Ovary (tissue), 9 donors: ENCODE results near the gene IFRD1. TPM values are rescaled to one million over a fixed set of nuclear protein-coding genes. Genes with fewer than 3 reads are reported as not detected.

Source experiments
- DNase-seq, 5 donors: peaks; one replicate each; pipeline ENCODE4 v3.0.0-alpha.2; 2019 to 2020
- H3K27ac ChIP-seq, 2 donors: fragments of 200-600 bp; one replicate each; pipeline versions ENCODE4 v1.5.1 to v1.8.0; 2019 to 2022
- H3K27me3 ChIP-seq: fragments of 200-600 bp; one replicate; pipeline ENCODE4 v1.8.0; 2022
- H3K36me3 ChIP-seq: fragments of 200-600 bp; sonication (generic); one replicate; pipeline ENCODE4 v1.5.1; 2019
- H3K4me1 ChIP-seq: one replicate; pipeline ENCODE4 v1.8.1; 2013; ENCODE audit warnings: mild to moderate bottlenecking, moderate library complexity; ENCODE audit not compliant: insufficient read depth
- H3K4me3 ChIP-seq: fragments of 200-600 bp; sonication (generic); one replicate; pipeline ENCODE4 v1.5.1; 2017
- H3K9me3 ChIP-seq, 2 donors: fragments of 200-600 bp in 1 of 2; sonication (generic) in 1 of 2; one replicate each; pipeline versions ENCODE4 v1.5.1 to v1.8.1; 2013 to 2019; ENCODE audit warnings: mild to moderate bottlenecking in 1 of 2, moderate library complexity in 1 of 2
- EP300 ChIP-seq: sonication (generic); formaldehyde crosslinking; IDR thresholded peaks from one replicate; pipeline ENCODE4 v1.6.1; 2017; ENCODE audit warnings: antibody characterized with exemption
- POLR2A ChIP-seq: fragments of 450-650 bp; IDR thresholded peaks from one replicate; pipeline ENCODE4 v1.6.1; 2017; ENCODE audit warnings: antibody characterized with exemption, mild to moderate bottlenecking, moderate library complexity
- WGBS, 3 donors: extraction: QIAGEN DNeasy Blood & Tissue Kit in 1 of 3; methylation state at CpG; one replicate each; pipeline versions ENCODE4 v1.1.5 to v1.1.7; 2013 to 2017; 5-methylcytosine and 5-hydroxymethylcytosine counted together
- intact Hi-C, 4 donors: fragments of 100-400 bp; cut with DNase I; formaldehyde crosslinking; loops; one replicate each; pipeline versions ENCODE4 v1.11.0 to v1.15.1; 2022 to 2023
- polyA plus RNA-seq, 2 donors: library from polyadenylated mRNA; stranded (reverse); fragments of 200-250 nt in 1 of 2; fragments of 350-450 nt in 1 of 2; fragmentation: Illumina TruSeq in 1 of 2; extraction: RNeasy Lipid Tissue Mini Kit (QIAGEN cat#74804) in 1 of 2; gene quantifications; one replicate each; pipeline ENCODE4 v1.2.3, GENCODE V29; 2013 to 2014
- total RNA-seq, 7 donors: library from RNA; depleted of rRNA in 2 of 7; stranded (reverse); fragments of >200 nt in 2 of 7; fragmentation: NEBNext Ultra II Directional in 3 of 7; extraction: Animal tissue kit (Norgen Biotek cat#: 25700) in 3 of 7; gene quantifications; one replicate each; pipeline versions ENCODE4 v1.1.0 to v1.2.4, GENCODE V29; 2016 to 2023
- TF ChIP-seq, protein P1 (sequence below), 3 donors: fragments of 450-650 bp in 2 of 3; fragments of 200-600 bp in 1 of 3; IDR thresholded peaks; one replicate each; pipeline versions ENCODE4 v1.5.1 to v1.8.0; 2016 to 2022; ENCODE audit warnings: antibody characterized with exemption in 3 of 3, mild to moderate bottlenecking in 1 of 3
- donor health status: DM: no; HTN: no; CAD: no; lungs with moderate emphysema.
- donor health status: DM: no; HTN: no; CAD: no.
- donor health status: Bipolar disorder and iron deficiency.
- donor health status: DM: yes; HTN: yes; CAD: no.
- donor health status: DM: no; HTN: no; CAD: no.
- donor health status: DM: yes; HTN: yes; CAD: no.

IFRD1 gene
- total and polyA plus RNA-seq, 9 donors = 21.2 to 75.1 (median 37.2) TPM

DNA sequence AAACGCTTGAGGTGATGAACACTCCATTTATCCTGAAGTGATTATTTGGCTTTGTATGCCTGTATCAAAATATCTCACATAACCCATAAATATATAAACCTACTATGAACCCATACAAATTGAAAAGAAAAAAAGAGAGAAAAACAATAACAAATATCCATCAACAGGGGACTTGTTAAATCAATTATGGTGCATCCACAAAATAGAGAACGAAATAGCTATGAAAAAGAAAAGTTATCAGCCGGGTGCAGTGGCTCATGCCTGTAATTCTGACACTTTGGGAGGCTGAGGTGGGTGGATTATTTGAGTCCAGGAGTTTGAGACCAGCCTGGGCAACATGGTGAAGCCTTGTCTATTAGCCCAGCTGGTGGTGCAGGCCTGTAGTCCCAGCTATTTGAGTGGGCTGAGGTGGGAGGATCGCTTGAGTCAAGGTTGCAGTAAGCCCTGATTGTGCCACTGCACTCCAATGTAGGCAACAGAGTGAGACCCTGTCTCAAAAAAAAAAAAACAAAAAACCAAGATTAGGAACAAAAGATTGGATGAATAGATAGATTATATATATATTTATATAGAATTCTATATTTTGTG is 30.6 kb upstream of the IFRD1 start:
- Histone ChIP-seq H3K4me1 (peaks cover 4% of the 10 kb centered on the region), H3K4me3 (no peak overlapping the region), H3K36me3 (no peaks in the 10 kb centered on the region), H3K9me3 (no peaks in the 10 kb centered on the region), H3K27ac (no peak overlapping the region), H3K27me3 (no peaks in the 10 kb centered on the region)
- no peak for DNase-seq
- TF ChIP-seq, protein P1, sequence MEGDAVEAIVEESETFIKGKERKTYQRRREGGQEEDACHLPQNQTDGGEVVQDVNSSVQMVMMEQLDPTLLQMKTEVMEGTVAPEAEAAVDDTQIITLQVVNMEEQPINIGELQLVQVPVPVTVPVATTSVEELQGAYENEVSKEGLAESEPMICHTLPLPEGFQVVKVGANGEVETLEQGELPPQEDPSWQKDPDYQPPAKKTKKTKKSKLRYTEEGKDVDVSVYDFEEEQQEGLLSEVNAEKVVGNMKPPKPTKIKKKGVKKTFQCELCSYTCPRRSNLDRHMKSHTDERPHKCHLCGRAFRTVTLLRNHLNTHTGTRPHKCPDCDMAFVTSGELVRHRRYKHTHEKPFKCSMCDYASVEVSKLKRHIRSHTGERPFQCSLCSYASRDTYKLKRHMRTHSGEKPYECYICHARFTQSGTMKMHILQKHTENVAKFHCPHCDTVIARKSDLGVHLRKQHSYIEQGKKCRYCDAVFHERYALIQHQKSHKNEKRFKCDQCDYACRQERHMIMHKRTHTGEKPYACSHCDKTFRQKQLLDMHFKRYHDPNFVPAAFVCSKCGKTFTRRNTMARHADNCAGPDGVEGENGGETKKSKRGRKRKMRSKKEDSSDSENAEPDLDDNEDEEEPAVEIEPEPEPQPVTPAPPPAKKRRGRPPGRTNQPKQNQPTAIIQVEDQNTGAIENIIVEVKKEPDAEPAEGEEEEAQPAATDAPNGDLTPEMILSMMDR (IDR thresholded peaks at IDR 0.05) = no peak
- TF ChIP-seq POLR2A (no peak), EP300 (no peak)
- 92 to 93% (median 93%) methylated on average over 4 of the region's 4 CpGs for WGBS, 3 donors
- intact Hi-C loops = loop anchor here in 1 of 4 donors (10.0 kb wide), 1 partner anchor 665 kb away; no protein-coding TSS in a partner anchor

DNA sequence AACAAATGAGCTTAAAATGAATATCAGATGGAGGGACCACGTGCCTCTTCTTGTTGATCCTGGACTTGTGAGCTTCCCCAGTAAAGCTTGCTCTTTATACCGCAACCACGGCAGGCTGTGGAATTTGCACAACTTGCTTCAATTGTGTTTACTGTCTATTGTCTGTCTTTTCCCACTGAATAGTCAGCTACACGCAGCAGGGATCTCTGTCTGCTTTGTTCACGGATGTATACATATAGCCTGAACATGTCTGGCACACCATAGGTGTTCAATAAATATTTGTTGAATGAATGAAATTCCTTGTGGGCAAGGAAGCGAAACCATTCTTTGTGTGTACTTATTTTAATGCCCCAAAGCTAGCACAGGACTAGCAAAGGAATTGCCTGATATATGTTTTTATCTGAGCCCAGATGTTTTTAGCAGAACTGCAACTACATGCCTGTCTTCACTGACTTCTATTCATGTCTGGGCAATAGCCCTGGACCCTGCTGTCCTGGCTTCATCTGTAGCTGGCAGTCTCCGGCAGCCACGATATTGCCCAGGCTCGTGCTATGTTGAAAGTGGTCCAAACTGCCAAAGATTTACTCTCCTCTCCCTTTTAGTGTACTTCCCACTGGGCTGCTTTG is 29.9 kb upstream of the IFRD1 start:
- no peak for DNase-seq
- Histone ChIP-seq H3K27me3 (no peaks in the 10 kb centered on the region), H3K9me3 (no peaks in the 10 kb centered on the region), H3K36me3 (no peaks in the 10 kb centered on the region), H3K27ac (no peak overlapping the region), H3K4me1 (peaks cover 4% of the 10 kb centered on the region), H3K4me3 (no peak overlapping the region)
- no peak for TF ChIP-seq POLR2A
- TF ChIP-seq EP300 = no peak
- TF ChIP-seq, protein P1 (IDR thresholded peaks at IDR 0.05) = no peak
- 63 to 69% (median 65%) methylated on average over 9 of the region's 9 CpGs for WGBS, 3 donors
- intact Hi-C loops = no loop called here

DNA sequence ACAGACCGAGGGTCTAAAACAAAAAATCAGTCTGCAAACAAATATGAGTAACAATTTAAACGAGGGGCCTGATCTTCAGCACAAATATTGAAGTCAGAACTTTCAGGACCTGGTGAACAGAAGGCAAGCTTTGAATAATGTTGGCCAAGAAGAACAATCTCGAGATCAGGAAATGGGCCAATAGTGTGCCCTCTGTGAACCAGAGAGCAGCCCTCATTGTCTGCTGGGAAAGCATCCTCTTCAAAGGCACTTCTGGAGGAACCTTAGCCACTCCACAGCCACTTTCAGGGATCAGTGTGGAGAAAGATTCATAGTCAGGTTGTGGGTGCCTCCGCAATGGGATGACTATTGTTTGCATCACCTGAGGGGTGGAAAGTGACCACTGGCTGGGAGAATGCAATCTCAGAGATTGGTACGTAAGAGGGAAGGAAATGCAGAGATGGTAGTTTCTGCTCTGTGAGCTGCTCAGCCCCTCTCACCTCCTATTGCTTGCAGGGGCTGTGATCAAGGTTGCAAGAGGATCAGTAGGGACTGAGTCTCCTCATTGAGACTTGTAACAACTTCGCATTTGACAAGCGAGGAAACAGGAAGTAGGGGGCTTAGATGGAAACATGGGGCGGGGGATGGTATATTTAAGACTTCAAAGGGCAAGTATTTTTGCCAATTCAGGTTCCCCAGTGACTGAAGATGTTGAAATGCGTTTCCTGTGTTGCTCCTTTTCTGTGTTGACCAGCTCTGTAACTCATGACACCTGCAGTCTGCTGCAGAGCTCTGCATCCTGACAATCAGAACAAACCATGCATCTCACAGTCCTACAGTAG is 28.4 kb upstream of the IFRD1 start:
- no peaks in the 10 kb centered on the region for H3K27me3 ChIP-seq
- no peaks in the 10 kb centered on the region for H3K36me3 ChIP-seq
- intact Hi-C loops = no loop called here
- H3K4me1 ChIP-seq = peaks cover 4% of the 10 kb centered on the region
- DNase-seq = no peak
- TF ChIP-seq, protein P1 (IDR thresholded peaks at IDR 0.05) = no peak
- no peak for TF ChIP-seq POLR2A
- no peak for TF ChIP-seq EP300
- no peak overlapping the region for H3K4me3 ChIP-seq
- peak overlapping the region in 1 of 2 donors; percentile 34 for H3K27ac ChIP-seq
- H3K9me3 ChIP-seq = no peaks in the 10 kb centered on the region
- 81 to 86% (median 84%) methylated on average over 9 of the region's 9 CpGs for WGBS, 3 donors

DNA sequence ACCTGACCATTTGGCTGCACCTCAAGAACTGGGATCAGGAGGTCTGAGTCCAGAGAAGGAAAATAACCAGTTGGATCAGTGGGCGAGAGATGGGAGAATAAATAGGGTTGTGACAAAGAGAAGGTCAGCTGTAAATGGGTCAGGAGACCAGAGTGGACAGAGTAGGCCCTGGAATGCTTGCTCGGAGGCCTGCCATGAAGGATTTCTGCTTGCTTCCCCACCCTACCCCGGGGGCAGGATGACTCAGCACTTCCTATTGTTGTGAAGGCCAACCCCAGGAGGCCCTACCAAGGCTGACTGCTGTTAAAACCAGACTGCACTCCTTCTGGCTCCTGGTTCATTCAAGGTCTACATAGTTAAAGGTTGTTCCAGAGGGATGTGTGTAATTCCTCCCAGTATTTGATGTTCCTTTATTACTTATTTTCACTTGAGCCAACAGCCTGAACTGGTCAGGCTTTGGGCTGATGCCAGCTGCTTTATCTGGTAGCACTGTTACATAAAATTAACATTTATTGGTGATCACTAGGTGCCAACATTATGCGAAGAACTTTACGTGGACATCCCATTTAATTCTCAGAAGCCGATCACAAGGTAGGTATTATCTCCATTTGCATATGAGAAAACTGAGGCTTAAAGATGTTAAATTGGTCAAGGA is 27.3 kb upstream of the IFRD1 start:
- peak overlapping the region in 1 of 2 donors; percentile 16 for H3K27ac ChIP-seq
- no peaks in the 10 kb centered on the region for H3K27me3 ChIP-seq
- peak; percentile 68 to 81 (median 80) for DNase-seq
- peaks cover 4% of the 10 kb centered on the region for H3K4me1 ChIP-seq
- H3K36me3 ChIP-seq = no peaks in the 10 kb centered on the region
- intact Hi-C loops = no loop called here
- no peaks in the 10 kb centered on the region for H3K9me3 ChIP-seq
- 50 to 53% (median 52%) methylated on average over 6 of the region's 6 CpGs for WGBS, 3 donors
- H3K4me3 ChIP-seq = no peak overlapping the region
- TF ChIP-seq, protein P1 (IDR thresholded peaks at IDR 0.05) = no peak
- TF ChIP-seq EP300 = no peak
- no peak for TF ChIP-seq POLR2A
